Right renal pelvis (tissue), 4 donors: ENCODE results near the gene ZFHX3. TPM values are rescaled to one million over a fixed set of nuclear protein-coding genes. Genes with fewer than 3 reads are reported as not detected.

Experiments
- DNase-seq, 4 donors: peaks; one replicate each; pipeline ENCODE4 v3.0.0-alpha.2; 2013; ENCODE audit warnings: low read depth in 4 of 4, low spot score in 3 of 4, missing footprints in 1 of 4
- polyA plus RNA-seq, 4 donors: library from polyadenylated mRNA; unstranded; fragments of 120-200 nt; gene quantifications; one replicate each; pipeline ENCODE4 v1.2.1, GENCODE V29; 2013; ENCODE audit not compliant: insufficient read length in 4 of 4

Gene ZFHX3
- polyA plus RNA-seq, 4 donors: 18.0 to 22.2 (median 19.4) TPM

- no peak for DNase-seq
These were observed 187.0 kb downstream of the ZFHX3 start for GRCh38 chr16:72860726-72861562.

- DNase-seq: no peak
These were observed 188.3 kb downstream of the ZFHX3 start for GRCh38 chr16:72859581-72859980.

- DNase-seq: no peak
These were observed 189.0 kb downstream of the ZFHX3 start for GRCh38 chr16:72858665-72859493.

DNA sequence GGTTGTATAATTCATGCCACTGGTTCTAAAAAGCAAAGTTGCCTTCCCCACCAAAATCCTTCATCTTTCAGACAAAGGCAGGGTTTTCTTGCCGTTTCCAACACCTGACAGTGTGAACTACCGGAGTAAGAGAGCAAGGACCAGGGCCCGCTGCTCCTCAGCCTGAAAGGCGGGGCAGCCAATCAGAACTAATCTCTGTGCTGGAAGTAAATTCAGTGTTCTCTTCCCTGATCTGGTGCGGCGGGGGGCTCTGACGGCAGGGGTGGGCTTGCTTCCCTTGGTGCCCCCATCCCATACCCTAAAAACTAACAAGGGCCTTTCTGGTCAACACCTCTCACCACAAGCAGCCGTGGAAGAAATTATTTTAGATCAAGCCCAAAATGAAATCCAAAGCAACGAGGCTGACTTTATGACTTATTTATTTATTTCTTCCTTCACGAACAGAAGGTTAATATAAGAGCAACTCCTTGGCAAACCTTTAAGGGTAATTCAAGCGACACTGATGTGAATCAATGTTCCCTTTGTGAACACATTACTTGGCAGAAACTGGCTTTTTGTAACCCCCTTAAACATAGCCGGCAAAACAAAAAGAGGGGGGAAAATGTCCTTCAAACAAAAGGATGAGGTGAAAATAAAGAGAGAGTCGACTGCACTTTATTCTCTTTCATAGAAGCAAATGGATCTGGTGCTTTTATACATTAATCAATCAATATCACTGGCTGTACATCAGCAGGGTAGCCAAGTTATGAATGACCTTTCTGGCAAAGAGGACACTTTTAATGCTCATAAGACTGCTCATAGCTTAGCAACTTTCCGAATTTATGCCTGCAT, 189.9 kb downstream of the ZFHX3 start:
- no peak for DNase-seq

- no peak for DNase-seq
These were observed 191.1 kb downstream of the ZFHX3 start for GRCh38 chr16:72856797-72857196.

DNA sequence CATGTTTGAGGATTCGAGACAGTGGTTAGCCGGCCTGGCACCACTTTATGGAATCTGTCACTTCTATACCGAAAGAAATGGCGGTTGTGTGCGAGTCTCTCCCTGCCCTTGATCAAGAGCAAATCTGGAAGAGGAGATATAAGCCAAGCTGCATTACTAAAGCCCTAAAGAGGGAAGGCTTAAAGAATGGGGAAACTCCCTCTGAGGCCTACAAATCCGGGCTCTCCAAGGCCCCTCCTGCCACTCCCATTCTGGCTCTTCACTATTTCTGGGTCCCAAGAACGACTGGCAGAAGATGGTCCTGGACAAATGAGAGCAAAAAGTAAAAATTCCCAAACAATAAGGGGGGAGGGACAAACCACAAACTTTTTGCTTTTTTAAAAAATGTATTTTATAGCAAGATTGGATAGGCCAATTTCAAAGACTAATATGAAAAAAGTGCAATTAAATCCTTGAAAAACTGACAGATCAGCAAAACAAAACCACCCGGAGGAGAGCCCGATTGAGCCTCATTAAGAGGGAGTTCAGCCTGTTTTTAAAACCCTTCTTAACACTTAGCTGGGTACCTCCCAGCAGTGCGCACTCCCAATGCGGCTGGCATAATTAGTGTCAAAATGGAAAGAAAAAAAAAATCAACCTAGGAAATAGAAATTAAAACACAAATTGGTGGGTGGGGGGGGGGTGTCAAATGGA, 193.5 kb downstream of the ZFHX3 start:
- no peak for DNase-seq

DNA sequence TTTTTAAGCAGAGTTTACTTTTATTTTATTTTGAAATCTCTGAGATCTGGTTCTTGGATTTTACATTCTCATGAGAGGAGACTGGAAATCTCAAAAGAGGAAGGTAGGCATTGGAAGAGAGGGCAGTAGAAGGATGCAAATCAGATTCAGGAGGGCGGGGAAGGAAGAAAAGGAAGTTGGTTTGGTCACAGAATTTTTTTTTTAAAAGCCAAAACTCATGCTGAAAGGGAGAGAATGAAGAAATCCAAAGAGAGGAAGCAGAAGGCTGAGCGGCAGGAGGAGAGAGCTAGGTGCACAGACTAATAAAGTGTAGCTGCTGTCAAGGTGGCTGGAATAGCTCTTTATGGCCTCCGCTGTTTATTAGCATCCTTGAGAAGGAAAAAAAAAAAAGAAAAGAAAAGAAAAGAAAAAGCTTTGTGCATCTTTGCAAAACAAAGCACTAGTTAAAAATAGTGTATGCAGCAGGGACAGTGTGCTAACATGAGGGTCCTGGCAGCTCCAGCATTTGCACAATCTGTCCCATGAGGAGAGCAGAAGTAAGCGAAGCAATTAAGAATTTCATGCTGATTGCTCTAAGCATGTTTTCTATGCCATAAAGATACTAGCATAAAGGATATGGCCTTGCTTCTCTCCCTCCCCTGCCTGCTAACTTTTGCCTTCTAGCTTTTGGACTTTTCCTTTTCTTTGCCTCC, 194.2 kb downstream of the ZFHX3 start:
- no peak for DNase-seq

GRCh38 chr16:72852421-72852820, 195.5 kb downstream of the ZFHX3 start:
- no peak for DNase-seq

DNA sequence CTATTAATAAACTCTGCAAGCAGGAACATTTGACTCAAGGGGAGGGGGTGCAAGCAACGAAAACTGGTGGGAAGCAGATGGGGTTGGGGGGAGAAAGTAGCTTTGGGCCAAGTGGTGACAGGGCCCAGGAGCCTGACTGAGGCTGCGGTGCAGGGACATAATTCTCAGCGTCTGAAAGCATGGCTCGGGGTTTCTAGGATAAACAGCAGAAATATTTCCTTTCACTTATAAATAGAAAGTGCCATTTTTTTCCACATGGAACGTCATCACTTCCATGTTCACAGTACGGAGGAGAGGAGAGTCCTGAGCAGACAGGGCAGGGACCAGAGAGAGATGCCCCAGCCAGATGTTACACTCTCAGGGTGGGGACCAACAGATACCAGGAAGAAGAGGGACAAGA, 197.1 kb downstream of the ZFHX3 start:
- DNase-seq: peak in 1 of 4 donors; percentile 43

- no peak for DNase-seq
These were observed 197.9 kb downstream of the ZFHX3 start for GRCh38 chr16:72850021-72850420.

DNA sequence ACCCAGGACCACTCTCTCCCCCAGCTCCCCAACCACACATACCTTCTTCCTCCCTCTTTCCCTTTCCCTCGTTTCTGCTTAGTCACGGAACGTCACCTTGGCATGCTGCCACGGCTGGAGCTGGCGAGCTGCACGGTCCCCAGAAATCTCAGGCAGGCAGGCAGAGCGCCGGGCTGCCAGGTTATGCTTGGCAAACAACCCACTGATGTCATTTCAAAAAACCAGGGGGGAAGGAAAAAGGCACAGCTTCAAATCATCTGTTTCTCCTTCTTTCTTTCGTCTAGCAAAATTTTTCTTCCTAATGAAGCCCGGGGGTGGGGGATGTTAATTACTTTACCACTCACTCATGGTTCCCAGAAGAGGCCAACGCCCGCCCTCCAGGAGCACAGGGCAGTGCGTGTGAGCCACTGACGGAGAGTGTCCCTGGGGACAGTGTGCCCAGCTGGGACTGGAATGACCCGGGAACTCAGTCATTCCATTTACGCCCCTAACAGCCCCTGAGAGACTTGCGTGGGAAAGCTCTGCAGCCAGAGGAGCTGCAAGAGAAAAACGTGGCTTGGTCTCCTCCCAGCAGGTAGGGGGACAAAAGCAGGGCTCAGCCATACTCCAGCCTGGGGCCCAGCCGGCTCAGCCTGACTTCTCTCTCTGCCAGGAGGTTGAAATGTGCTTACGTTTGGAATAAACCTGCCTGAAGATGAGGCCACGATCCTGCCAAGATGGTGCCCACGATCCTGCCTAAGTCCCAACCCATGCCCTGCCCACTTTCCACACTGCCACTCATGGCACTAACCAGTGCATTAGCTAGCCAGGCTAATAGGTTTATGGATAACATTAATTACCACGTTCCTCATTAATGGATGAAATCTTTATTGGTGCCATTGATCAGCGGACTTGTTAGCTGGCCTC, 198.9 kb downstream of the ZFHX3 start:
- peak; percentile 65 to 88 (median 72) for DNase-seq

- no peak for DNase-seq
These were observed 199.9 kb downstream of the ZFHX3 start for GRCh38 chr16:72848028-72848400.

- DNase-seq: no peak
These were observed 200.5 kb downstream of the ZFHX3 start for GRCh38 chr16:72847187-72848027.

DNA sequence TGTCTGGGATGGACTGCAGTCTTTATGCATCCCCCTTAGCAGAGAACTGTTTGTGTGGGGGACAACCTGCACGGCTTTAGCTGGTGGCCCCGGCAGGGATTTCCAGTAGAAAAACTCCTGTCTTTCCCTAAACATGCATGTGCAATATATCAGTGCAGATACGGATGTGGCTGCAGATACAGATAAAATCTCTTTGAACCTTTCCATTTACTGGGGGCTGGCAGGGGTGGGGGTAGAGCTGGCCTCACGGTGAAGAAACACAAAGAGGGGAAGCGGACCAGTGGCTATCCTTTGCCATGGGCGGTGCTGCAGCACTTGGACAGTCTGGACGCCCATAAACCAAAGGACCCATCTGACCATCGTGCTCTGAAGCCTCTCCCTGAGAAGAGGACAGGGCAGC, 201.3 kb downstream of the ZFHX3 start:
- no peak for DNase-seq

- DNase-seq: no peak
These were observed 202.5 kb downstream of the ZFHX3 start for GRCh38 chr16:72845322-72846020.

GRCh38 chr16:72844225-72844920, 203.6 kb downstream of the ZFHX3 start:
- no peak for DNase-seq

GRCh38 chr16:72841506-72841905, 206.4 kb downstream of the ZFHX3 start:
- no peak for DNase-seq
